HL-60 (cell line): ENCODE results near the gene TEKT2.

Source experiments
- DNase-seq, 2 experiments: peaks; one replicate each; pipeline ENCODE4 v3.0.0-alpha.2; 2010 to 2020; ENCODE audit warnings: low read depth in 1 of 2, low spot score in 1 of 2
- H3K27ac ChIP-seq: fragments of 250-450 bp; sonication (Bioruptor Pico); replicated peaks from 2 replicates; pipeline ENCODE4 v1.5.1; 2020; ENCODE audit warnings: mild to moderate bottlenecking, moderate library complexity
- H3K27me3 ChIP-seq: fragments of 250-450 bp; sonication (Bioruptor Pico); 2 replicates; pipeline ENCODE4 v1.5.1; 2021; ENCODE audit warnings: mild to moderate bottlenecking, moderate library complexity; ENCODE audit not compliant: insufficient read depth, poor library complexity, severe bottlenecking
- H3K4me3 ChIP-seq: replicated peaks from 2 replicates; pipeline ENCODE4 v1.5.1; 2011; ENCODE audit warnings: mild to moderate bottlenecking, control low read depth, low read length; ENCODE audit not compliant: insufficient read depth
- CTCF ChIP-seq: IDR thresholded peaks from one replicate; pipeline ENCODE4 v1.5.1; 2011; ENCODE audit warnings: low read length, control low read depth, inconsistent platforms; ENCODE audit not compliant: insufficient read depth
- GABPA ChIP-seq: IDR thresholded peaks from 2 replicates; pipeline ENCODE4 v1.6.1; 2012; ENCODE audit warnings: low read depth
- POLR2AphosphoS5 ChIP-seq: IDR thresholded peaks from 2 replicates; pipeline ENCODE4 v1.6.1; 2012; ENCODE audit warnings: low read depth
- REST ChIP-seq: IDR thresholded peaks from 2 replicates; pipeline ENCODE4 v1.6.1; 2012; ENCODE audit warnings: low read depth; ENCODE audit not compliant: insufficient replicate concordance
- SPI1 ChIP-seq: IDR thresholded peaks from 2 replicates; pipeline ENCODE4 v1.6.1; 2012; ENCODE audit warnings: low read depth, mild to moderate bottlenecking, borderline replicate concordance

TEKT2 gene

GRCh38 chr1:36040238-36040637, 43.7 kb upstream of the TEKT2 start:
- no peak for DNase-seq
- TF ChIP-seq GABPA = no peak
- no peak for TF ChIP-seq SPI1
- no peak for TF ChIP-seq POLR2AphosphoS5
- no peak for TF ChIP-seq REST
- TF ChIP-seq CTCF = no peak
- Histone ChIP-seq H3K27me3 (no peaks in the 10 kb centered on the region), H3K4me3 (no peak overlapping the region), H3K27ac (no peak overlapping the region)

GRCh38 chr1:36051821-36052220, 32.1 kb upstream of the TEKT2 start:
- Histone ChIP-seq H3K27ac (no peak overlapping the region), H3K27me3 (no peaks in the 10 kb centered on the region), H3K4me3 (no peak overlapping the region)
- no peak for TF ChIP-seq GABPA
- no peak for TF ChIP-seq REST
- TF ChIP-seq SPI1 = peak; percentile 12; the same call in 1 of the 2 replicates
- TF ChIP-seq CTCF = no peak
- no peak for TF ChIP-seq POLR2AphosphoS5
- DNase-seq = no peak

- Histone ChIP-seq H3K27ac (no peak overlapping the region), H3K27me3 (no peaks in the 10 kb centered on the region), H3K4me3 (no peak overlapping the region)
- no peak for TF ChIP-seq POLR2AphosphoS5
- TF ChIP-seq CTCF = no peak
- no peak for TF ChIP-seq SPI1
- no peak for TF ChIP-seq GABPA
- no peak for TF ChIP-seq REST
- no peak for DNase-seq
Measured at GRCh38 chr1:36053978-36054377, 29.9 kb upstream of the TEKT2 start.
